ENCODE measurements around the gene TMEM170A.
"Not testable (repeated sequence)": the region's sequence is repeated elsewhere in the genome, so short reads cannot be mapped to it uniquely, and the experiment has no call there.

TMEM170A gene

DNA sequence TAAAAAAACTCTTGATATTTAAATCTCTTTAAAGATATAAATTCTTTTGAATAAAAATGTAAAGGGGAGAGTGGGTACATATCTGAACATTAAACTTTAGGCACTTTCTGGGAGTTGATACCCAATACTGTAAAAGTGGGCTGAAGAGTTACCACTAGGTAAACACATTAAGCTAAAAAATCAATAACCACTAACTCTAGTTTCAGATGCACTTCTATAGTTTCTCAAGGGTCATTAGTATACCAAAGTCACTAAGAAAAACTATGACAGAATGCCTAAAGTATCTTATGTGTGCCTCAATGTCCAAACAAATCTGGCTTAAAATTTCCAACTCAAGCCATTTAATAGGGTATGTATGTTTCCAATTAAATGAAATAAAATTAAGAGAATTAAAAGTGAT is 18.1 kb downstream of the TMEM170A start:
- Histone ChIP-seq H3K4me3 (no peak overlapping the region), H3K27ac (no peak overlapping the region)
- DNase-seq (ENCODE audit: low spot score): no peak
- TF ChIP-seq, protein P1, sequence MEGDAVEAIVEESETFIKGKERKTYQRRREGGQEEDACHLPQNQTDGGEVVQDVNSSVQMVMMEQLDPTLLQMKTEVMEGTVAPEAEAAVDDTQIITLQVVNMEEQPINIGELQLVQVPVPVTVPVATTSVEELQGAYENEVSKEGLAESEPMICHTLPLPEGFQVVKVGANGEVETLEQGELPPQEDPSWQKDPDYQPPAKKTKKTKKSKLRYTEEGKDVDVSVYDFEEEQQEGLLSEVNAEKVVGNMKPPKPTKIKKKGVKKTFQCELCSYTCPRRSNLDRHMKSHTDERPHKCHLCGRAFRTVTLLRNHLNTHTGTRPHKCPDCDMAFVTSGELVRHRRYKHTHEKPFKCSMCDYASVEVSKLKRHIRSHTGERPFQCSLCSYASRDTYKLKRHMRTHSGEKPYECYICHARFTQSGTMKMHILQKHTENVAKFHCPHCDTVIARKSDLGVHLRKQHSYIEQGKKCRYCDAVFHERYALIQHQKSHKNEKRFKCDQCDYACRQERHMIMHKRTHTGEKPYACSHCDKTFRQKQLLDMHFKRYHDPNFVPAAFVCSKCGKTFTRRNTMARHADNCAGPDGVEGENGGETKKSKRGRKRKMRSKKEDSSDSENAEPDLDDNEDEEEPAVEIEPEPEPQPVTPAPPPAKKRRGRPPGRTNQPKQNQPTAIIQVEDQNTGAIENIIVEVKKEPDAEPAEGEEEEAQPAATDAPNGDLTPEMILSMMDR (IDR thresholded peaks at IDR 0.05): no peak

DNA sequence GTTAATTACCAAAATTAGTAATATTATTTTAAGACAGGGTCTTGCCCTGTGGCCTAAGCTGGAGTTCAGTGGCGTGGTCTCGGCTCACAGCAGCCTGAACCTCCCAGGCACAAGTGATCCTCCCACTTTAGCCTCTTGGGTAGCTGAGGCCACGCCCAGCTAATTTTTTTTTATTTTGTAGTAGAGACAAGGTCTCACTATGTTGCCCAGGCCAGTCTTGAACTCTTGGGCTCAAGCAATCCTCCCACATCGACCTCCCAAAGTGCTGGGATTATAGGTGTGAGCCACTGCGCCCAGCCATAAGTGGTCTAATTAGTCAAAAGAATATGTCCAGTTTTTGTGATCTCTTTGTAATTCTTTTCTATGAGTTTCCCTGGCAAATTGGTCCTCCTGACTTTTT is 19.2 kb downstream of the TMEM170A start:
- H3K4me3 ChIP-seq: no peak overlapping the region
- H3K27ac ChIP-seq: peak overlapping the region in 1 of 2 donors; percentile 46
- DNase-seq (ENCODE audit: low spot score): no peak
- TF ChIP-seq, protein P1 (IDR thresholded peaks at IDR 0.05): no peak

DNA sequence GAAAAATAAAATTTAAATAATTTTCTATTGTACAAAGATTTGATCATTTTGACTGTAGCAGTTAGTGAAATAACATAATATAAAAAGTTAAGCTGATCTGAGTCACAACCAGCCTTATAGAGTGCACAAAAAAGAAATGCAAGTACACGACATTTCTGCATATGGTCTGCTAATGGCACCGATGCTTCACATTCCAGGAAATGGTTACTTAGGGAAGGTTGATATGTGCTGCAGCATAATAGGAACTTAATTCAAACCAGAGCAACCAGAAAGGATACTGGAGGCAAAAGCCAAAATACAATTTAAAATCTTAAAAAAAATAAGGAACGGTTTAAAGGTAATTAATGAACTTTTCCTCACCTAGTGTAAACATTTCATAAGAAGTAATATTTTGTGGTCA is 21.2 kb downstream of the TMEM170A start:
- Histone ChIP-seq H3K27ac (no peak overlapping the region), H3K4me3 (no peak overlapping the region)
- no peak for DNase-seq (ENCODE audit: low spot score)
- TF ChIP-seq, protein P1 (IDR thresholded peaks at IDR 0.05): no peak

DNA sequence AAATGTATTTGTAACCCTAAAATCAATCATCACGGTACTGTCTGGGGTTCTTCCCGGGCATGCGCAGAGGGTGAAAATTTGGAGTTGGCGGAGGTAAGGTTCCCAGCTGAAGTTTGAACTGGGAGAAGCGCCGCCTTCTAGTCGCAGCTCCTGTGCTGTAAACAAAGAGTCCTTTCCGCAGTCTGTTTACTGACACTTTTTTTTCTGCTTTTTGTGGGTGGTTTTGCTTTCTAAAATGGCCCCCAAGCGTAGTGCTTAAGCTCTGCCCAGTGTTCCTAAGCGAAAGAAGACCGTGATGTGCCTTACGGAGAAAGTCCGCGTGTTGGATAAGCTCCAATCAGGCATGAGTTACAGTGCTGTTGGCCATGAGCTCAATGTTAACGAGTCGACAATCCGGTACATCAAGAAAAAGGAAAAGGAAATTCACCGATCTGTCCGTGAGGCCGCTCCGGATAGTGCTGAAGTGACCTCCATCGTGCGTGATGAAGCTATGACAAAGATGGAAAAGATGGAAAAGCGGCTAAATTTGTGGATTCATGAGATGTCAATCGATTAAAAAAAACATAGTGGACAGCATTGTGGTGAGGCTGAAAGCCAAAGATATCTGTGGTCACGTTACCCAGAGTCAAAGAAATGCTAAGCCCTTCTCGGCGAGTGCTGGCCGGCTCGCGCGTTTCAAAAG is 30.6 kb downstream of the TMEM170A start:
- TF ChIP-seq, protein P1 (IDR thresholded peaks at IDR 0.05): no peak
- DNase-seq (ENCODE audit: low spot score): peak; percentile 87
- Histone ChIP-seq H3K27ac (peak overlapping the region; percentile 91 to 98), H3K4me3 (peak overlapping the region; percentile 72)

DNA sequence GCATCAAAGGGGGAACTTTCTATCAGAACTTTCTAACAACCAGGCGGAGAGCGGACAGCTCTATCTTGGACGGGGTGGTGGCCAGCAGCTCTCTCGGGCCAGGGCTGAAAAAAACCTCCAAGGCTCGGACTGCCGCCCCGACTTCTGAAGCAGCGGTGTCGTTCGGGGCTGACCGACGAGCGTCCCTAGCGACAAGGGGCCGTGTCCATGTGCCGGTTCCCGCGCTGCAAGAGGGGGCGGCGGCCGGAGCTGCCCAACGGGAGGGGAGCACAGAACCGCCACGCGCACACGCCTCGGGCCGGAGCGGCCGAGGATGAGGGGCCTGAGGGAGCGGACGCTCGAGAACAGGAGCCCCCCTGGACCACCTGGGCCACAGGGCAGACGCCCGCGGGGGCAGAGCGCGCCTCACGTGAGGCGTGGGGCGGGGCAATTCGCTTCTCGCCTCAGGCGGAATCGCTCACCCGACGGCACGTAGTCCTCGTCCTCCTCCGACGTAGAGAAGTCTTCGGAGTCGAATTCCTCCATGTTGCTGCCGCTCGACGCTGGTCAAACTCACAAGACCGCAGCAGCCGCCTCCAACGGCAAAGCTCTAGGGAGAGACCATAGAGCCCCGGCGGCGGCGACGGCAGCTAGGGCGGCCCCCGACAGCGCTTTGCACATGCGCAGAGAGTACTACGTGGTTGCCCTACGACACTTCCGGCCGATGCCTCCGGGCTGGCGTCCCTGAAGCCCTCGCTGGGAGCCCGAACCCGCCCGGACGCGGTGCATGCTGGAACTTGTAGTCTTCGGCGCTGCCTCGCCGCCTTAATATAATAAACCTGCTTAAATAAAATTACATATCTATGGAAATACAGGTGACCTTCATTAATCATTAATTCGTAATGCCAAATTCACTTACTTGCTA is 31.4 kb downstream of the TMEM170A start, which contains the start of gene CFDP1:
Gene CFDP1, minus strand, starts transcription at position 676 of the 904 bp plus-strand sequence. Its CDS starts 151 bp downstream, at position 525.
- Histone ChIP-seq H3K27ac (peak within 1 kb of the TSS; percentile 91 to 98), H3K4me3 (peak within 1 kb of the TSS; percentile 72)
- TF ChIP-seq, protein P1 (IDR thresholded peaks at IDR 0.05): no peak
- DNase-seq (ENCODE audit: low spot score): peak; percentile 95

DNA sequence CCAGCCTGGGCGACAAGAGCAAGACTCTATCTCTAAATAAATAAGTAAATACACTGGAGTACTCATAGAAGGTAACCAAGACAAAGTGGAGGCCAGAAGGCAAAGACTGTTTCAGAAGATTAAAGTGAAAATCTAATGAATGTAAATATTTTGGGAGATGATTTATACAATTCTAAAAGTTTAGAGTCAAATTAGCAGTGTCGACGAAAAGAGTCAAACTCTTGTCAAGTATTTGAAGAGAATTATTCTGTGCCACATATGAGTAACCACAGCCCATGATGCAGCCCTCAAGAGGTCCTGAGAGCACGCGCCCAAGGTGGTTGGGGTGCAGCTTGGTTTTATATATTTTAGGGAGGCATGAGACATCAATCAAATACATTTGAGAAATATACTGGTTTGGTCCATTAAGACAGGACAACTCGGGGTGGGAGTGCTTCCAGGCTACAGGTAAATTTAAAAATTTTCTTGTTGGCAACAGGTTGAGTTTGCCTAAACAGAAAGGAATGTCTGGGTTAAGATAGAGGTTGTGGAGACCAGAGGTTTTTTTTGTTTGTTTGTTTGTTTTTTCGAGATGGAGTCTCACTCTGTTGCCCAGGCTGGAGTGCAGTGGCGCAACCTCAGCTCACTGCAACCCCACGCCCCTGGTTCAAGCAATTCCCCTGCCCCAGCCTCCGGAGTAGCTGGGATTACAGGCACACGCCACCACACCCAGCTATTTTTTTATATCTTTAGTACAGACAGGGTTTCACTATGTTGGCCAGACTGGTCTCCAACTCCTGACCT is 34.7 kb downstream of the TMEM170A start:
- DNase-seq (ENCODE audit: low spot score): no peak

DNA sequence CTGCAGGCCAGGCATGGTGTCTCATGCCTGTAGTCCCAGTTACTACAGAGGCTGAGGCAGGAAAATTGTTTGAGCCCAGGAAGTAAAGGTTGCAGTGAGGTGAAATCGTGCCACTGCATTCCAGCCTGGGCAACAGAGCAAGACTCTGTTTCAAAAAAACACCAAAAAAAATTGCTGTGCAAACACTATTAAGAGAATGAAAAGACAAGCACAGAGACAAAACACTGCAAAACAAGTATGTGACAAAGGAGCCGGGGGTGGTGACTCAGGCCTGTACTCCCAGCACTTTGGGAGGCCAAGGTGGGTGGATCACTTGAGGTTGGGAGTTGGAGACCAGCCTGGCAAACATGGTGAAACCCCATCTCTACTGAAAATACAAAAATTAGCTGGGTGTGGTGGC is 38.0 kb downstream of the TMEM170A start:
- H3K27ac ChIP-seq; DNase-seq (ENCODE audit: low spot score): not testable (repeated sequence)

More for the DNA sequence above, 34.7 kb downstream of the TMEM170A start:
- H3K4me3 ChIP-seq: no peak overlapping the region
- TF ChIP-seq, protein P1 (IDR thresholded peaks at IDR 0.05): no peak
- H3K27ac ChIP-seq: no peak overlapping the region

DNA sequence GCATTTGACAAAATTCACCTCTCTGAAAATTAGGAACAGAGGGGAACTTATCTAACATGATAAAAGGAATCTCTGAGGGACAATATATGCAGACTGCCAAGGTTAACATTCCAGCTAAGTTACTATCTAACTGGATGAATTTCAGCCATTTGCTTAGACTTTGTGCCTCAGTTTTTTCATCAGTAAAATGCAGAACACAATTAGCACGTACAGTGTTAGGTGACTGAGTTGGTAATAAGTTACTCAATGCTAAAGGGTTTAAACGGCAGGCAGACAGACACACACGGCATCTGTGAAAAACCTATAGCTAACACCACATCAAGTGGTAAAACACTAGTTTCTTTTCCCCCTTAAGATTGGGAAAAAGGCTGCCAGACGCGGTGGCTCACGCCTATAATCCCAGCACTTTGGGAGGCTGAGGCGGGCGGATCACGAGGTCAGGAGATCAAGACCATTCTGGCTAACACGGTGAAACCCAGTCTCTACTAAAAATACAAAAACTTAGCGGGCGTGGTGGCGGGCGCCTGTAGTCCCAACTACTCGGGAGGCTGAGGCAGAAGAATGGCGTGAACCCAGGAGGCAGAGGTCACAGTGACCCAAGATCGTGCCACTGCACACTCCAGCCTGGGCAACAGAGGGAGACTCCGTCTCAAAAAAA is 40.3 kb downstream of the TMEM170A start:
- DNase-seq (ENCODE audit: low spot score); H3K27ac ChIP-seq: not testable (repeated sequence)

More for the DNA sequence above, 38.0 kb downstream of the TMEM170A start:
- not testable (repeated sequence) for H3K4me3 ChIP-seq

More for the DNA sequence above, 40.3 kb downstream of the TMEM170A start:
- H3K4me3 ChIP-seq: not testable (repeated sequence)

All from coronary artery (tissue), 2 donors.